Neural cell (in vitro differentiated cells): Measurements from ENCODE around the gene FTCDNL1. TPM values are rescaled to one million over a fixed set of nuclear protein-coding genes. Genes with fewer than 3 reads are reported as not detected.

Experiments used
- H2AFZ ChIP-seq: fragments of 200-600, 300-800 bp; sonication (generic), shearing (Covaris generic); 2 replicates; pipeline ENCODE4 v1.6.0; 2014; ENCODE audit warnings: low read depth, mild to moderate bottlenecking, antibody characterized with exemption, low read length, moderate library complexity
- H3F3A ChIP-seq: fragments of 200-600 bp; shearing (Covaris generic); 2 replicates; pipeline ENCODE4 v1.6.1; 2016; ENCODE audit warnings: mild to moderate bottlenecking, moderate library complexity, mixed read lengths, antibody characterized with exemption, low read length; ENCODE audit not compliant: insufficient read depth, poor library complexity, severe bottlenecking
- H3K27ac ChIP-seq: fragments of 200-600, 300-800 bp; sonication (generic), shearing (Covaris generic); 2 replicates; pipeline ENCODE4 v1.5.1; 2014; ENCODE audit warnings: mild to moderate bottlenecking, low read length, moderate library complexity
- H3K27me3 ChIP-seq: fragments of 300-800, 200-600 bp; sonication (generic), shearing (Covaris generic); 2 replicates; pipeline ENCODE4 v1.6.0; 2014; ENCODE audit warnings: mild to moderate bottlenecking, low read depth, low read length, moderate library complexity; ENCODE audit not compliant: insufficient read depth
- H3K36me3 ChIP-seq: fragments of 300-800, 200-600 bp; sonication (generic), shearing (Covaris generic); 2 replicates; pipeline ENCODE4 v1.5.1; 2014; ENCODE audit warnings: mild to moderate bottlenecking, antibody characterized with exemption, low read length, moderate library complexity; ENCODE audit not compliant: insufficient read depth
- H3K4me2 ChIP-seq: fragments of 300-800, 200-600 bp; sonication (generic), shearing (Covaris generic); 2 replicates; pipeline ENCODE4 v1.6.0; 2014; ENCODE audit warnings: mild to moderate bottlenecking, low read length
- H3K4me3 ChIP-seq: fragments of 300-800, 200-600 bp; sonication (generic), shearing (Covaris generic); 2 replicates; pipeline ENCODE4 v1.5.1; 2014; ENCODE audit warnings: mild to moderate bottlenecking, low read length, moderate library complexity
- H3K79me2 ChIP-seq: fragments of 200-600 bp; shearing (Covaris generic); replicated peaks from 2 replicates; pipeline ENCODE4 v1.6.0; 2014; ENCODE audit warnings: mild to moderate bottlenecking, low read length, moderate library complexity; ENCODE audit not compliant: insufficient read depth
- H3K9ac ChIP-seq: fragments of 300-800, 200-600 bp; sonication (generic), shearing (Covaris generic); 2 replicates; pipeline ENCODE4 v1.6.1; 2016; ENCODE audit warnings: mild to moderate bottlenecking, low read length, mixed read lengths
- H3K9me2 ChIP-seq: fragments of 200-600 bp; shearing (Covaris generic); 2 replicates; pipeline ENCODE4 v1.6.1; 2016; ENCODE audit warnings: mild to moderate bottlenecking, low read length, mixed read lengths; ENCODE audit not compliant: insufficient read depth
- H3K9me3 ChIP-seq: fragments of 200-600, 300-800 bp; sonication (generic), shearing (Covaris generic); 2 replicates; pipeline ENCODE4 v1.6.1; 2016; ENCODE audit warnings: mild to moderate bottlenecking, mixed run types, low read length, moderate library complexity, mixed read lengths
- H4K20me1 ChIP-seq: fragments of 200-600 bp; shearing (Covaris generic); 2 replicates; pipeline ENCODE4 v1.6.1; 2016; ENCODE audit warnings: mild to moderate bottlenecking, mixed run types; ENCODE audit not compliant: insufficient read depth
- CTCF ChIP-seq: fragments of 450-650 bp; IDR thresholded peaks from 2 replicates; pipeline ENCODE4 v1.5.1; 2014; ENCODE audit warnings: antibody characterized with exemption, mild to moderate bottlenecking, moderate library complexity; ENCODE audit not compliant: poor library complexity, severe bottlenecking
- EP300 ChIP-seq: fragments of 450-650 bp; conservative IDR thresholded peaks from 2 replicates; pipeline ENCODE4 v1.6.1; 2014; ENCODE audit warnings: antibody characterized with exemption, mild to moderate bottlenecking, moderate library complexity; ENCODE audit not compliant: poor library complexity, severe bottlenecking
- EZH2 ChIP-seq: fragments of 200-600, 300-800 bp; shearing (Covaris generic), sonication (generic); IDR thresholded peaks from 2 replicates; pipeline ENCODE4 v1.6.1; 2014; ENCODE audit warnings: antibody characterized with exemption, low read length, borderline replicate concordance, mild to moderate bottlenecking; ENCODE audit not compliant: insufficient read depth, poor library complexity, severe bottlenecking
- MXI1 ChIP-seq: fragments of 450-650 bp; conservative IDR thresholded peaks from 2 replicates; pipeline ENCODE4 v1.6.1; 2014; ENCODE audit warnings: antibody characterized with exemption, mild to moderate bottlenecking; ENCODE audit not compliant: poor library complexity, severe bottlenecking
- POLR2AphosphoS5 ChIP-seq: IDR thresholded peaks from 2 replicates; pipeline ENCODE4 v1.6.1; 2012
- RAD21 ChIP-seq: fragments of 450-650 bp; conservative IDR thresholded peaks from 2 replicates; pipeline ENCODE4 v1.6.1; 2014; ENCODE audit warnings: antibody characterized with exemption, mild to moderate bottlenecking, moderate library complexity
- REST ChIP-seq: IDR thresholded peaks from 2 replicates; pipeline ENCODE4 v1.6.1; 2012; ENCODE audit warnings: borderline replicate concordance
- SMC3 ChIP-seq: fragments of 450-650 bp; conservative IDR thresholded peaks from 2 replicates; pipeline ENCODE4 v1.6.1; 2014; ENCODE audit warnings: antibody characterized with exemption, mild to moderate bottlenecking, moderate library complexity; ENCODE audit not compliant: poor library complexity
- TAF1 ChIP-seq: IDR thresholded peaks from 2 replicates; pipeline ENCODE4 v1.6.1; 2012; ENCODE audit warnings: low read depth
- polyA plus RNA-seq: library from polyadenylated mRNA; depleted of rRNA; stranded (reverse); fragments of >200 nt; gene quantifications from 2 replicates; pipeline ENCODE4 v1.2.3, GENCODE V29; 2014
- small RNA-seq, 3 experiments: library from RNA; depleted of rRNA; stranded (forward); fragments of <200 nt; gene quantifications; one replicate each; pipeline ENCODE3, GENCODE V24; 2012

FTCDNL1 gene
- polyA plus RNA-seq, 1 donor from 2014 or later: not detected

GRCh38 chr2:199710551-199710950 is 140.4 kb downstream of the FTCDNL1 start:
- H3K79me2 ChIP-seq: no peaks in the 10 kb centered on the region
- no peaks in the 10 kb centered on the region for H3K36me3 ChIP-seq
- H4K20me1 ChIP-seq: no peaks in the 10 kb centered on the region
- H3K27me3 ChIP-seq: no peaks in the 10 kb centered on the region
- H3K4me3 ChIP-seq: no peak overlapping the region
- H3K4me2 ChIP-seq: no peak overlapping the region
- H3K27ac ChIP-seq: no peak overlapping the region
- TF ChIP-seq REST (no peak), POLR2AphosphoS5 (no peak), CTCF (no peak), TAF1 (no peak), SMC3 (no peak), EZH2 (no peak), MXI1 (no peak), EP300 (no peak), RAD21 (no peak)
- no peak overlapping the region for H2AFZ ChIP-seq
- H3K9me3 ChIP-seq: no peaks in the 10 kb centered on the region
- H3F3A ChIP-seq: no peaks in the 10 kb centered on the region
- no peak overlapping the region for H3K9ac ChIP-seq
- no peaks in the 10 kb centered on the region for H3K9me2 ChIP-seq

Small RNA genes within 50 kb of the gene (small RNA-seq; reads per million reads assigned to genes)
- gene AC108032.1: 0 reads per million in 3 experiments
- 0 reads per million in 3 experiments for gene RN7SL717P

Other genes starting within 250 kb of the FTCDNL1 start
- 13.8 and 17.3 TPM in 2 replicates for gene C2orf69, start 60.1 kb upstream of the FTCDNL1 start, polyA plus RNA-seq
- 15.2 and 15.8 TPM in 2 replicates for gene TYW5, start 104.3 kb upstream of the FTCDNL1 start, polyA plus RNA-seq
- 24.1 and 47.9 TPM in 2 replicates for gene MAIP1, start 104.4 kb upstream of the FTCDNL1 start, polyA plus RNA-seq